Measurements from ENCODE around the gene SLC25A48.

The SLC25A48 gene

DNA sequence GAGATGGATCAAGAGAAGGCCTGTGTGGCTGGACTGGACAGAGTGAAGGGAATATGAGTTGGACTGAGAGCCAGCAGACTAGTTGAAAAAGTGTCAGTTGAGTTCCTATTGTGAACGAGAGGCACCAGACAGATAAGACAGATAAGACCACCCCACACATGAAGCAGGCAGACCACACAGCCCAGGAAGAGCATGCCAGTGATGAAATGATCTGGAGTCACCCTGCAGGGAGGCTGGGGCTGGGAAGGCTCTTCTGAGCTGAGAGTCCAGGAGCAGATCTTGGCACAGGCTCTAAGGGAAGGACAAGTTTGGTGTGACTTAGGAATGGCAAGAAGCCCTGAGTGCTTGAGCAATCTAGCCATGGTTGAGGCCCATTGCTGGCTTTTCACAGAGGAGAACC, 10.6 kb upstream of the SLC25A48 start:
- Histone ChIP-seq H3K4me1 (ENCODE audit: insufficient read depth, low read length) (no peaks in the 10 kb centered on the region), H3K36me3 (ENCODE audit: insufficient read depth, low read length) (no peaks in the 10 kb centered on the region), H3K4me3 (ENCODE audit: low read depth in 1 of 2, low read length in 2 of 2) (no peak overlapping the region), H3K9me3 (ENCODE audit: low read length) (no peaks in the 10 kb centered on the region), H3K27me3 (ENCODE audit: control insufficient read depth in 1 of 2, insufficient read depth in 2 of 2, low read length in 2 of 2) (no peaks in the 10 kb centered on the region), H3K27ac (ENCODE audit: low read depth, low read length) (no peak overlapping the region), H3K9ac (ENCODE audit: low read length) (no peak overlapping the region)

DNA sequence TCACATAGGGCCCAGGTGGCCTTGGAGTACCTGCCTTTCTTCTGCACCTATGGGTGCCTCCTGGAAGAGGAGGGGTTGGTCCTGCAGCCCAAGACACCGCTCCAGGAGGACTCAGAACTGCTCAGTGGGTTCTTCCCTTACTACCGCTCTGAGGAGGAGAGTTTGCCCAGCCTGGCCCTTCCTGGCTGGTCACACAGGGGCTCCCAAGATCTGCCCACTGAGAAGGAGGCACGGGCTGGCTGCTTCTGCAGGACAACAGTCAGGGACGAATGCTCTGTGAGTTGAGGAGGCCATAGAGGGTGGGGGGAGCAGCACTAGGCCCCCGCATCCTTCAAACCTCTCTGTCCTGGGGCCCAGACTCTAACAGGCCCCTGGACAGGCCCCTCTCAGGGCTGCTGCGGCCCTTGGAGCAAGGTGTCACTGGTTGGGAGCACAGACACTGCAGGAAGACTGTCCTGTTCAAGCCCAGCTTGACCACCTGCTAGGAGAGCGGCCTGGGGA, 9.9 kb upstream of the SLC25A48 start:
- H3K27me3 ChIP-seq (ENCODE audit: control insufficient read depth in 1 of 2, insufficient read depth in 2 of 2, low read length in 2 of 2): no peaks in the 10 kb centered on the region
- no peaks in the 10 kb centered on the region for H3K36me3 ChIP-seq (ENCODE audit: insufficient read depth, low read length)
- no peak overlapping the region for H3K9ac ChIP-seq (ENCODE audit: low read length)
- H3K4me3 ChIP-seq (ENCODE audit: low read depth in 1 of 2, low read length in 2 of 2): no peak overlapping the region
- H3K4me1 ChIP-seq (ENCODE audit: insufficient read depth, low read length): no peaks in the 10 kb centered on the region
- H3K27ac ChIP-seq (ENCODE audit: low read depth, low read length): no peak overlapping the region
- H3K9me3 ChIP-seq (ENCODE audit: low read length): no peaks in the 10 kb centered on the region

GRCh38 chr5:135825373-135826220, 8.9 kb upstream of the SLC25A48 start:
- no peaks in the 10 kb centered on the region for H3K9me3 ChIP-seq (ENCODE audit: low read length)
- no peak overlapping the region for H3K27ac ChIP-seq (ENCODE audit: low read depth, low read length)
- no peak overlapping the region for H3K9ac ChIP-seq (ENCODE audit: low read length)
- H3K4me1 ChIP-seq (ENCODE audit: insufficient read depth, low read length): no peaks in the 10 kb centered on the region
- H3K4me3 ChIP-seq (ENCODE audit: low read depth in 1 of 2, low read length in 2 of 2): no peak overlapping the region
- no peaks in the 10 kb centered on the region for H3K27me3 ChIP-seq (ENCODE audit: control insufficient read depth in 1 of 2, insufficient read depth in 2 of 2, low read length in 2 of 2)
- H3K36me3 ChIP-seq (ENCODE audit: insufficient read depth, low read length): no peaks in the 10 kb centered on the region

GRCh38 chr5:135826221-135826525, 8.3 kb upstream of the SLC25A48 start:
- Histone ChIP-seq H3K9me3 (ENCODE audit: low read length) (no peaks in the 10 kb centered on the region), H3K4me1 (ENCODE audit: insufficient read depth, low read length) (no peaks in the 10 kb centered on the region), H3K9ac (ENCODE audit: low read length) (no peak overlapping the region), H3K4me3 (ENCODE audit: low read depth in 1 of 2, low read length in 2 of 2) (no peak overlapping the region), H3K27me3 (ENCODE audit: control insufficient read depth in 1 of 2, insufficient read depth in 2 of 2, low read length in 2 of 2) (no peaks in the 10 kb centered on the region), H3K36me3 (ENCODE audit: insufficient read depth, low read length) (no peaks in the 10 kb centered on the region), H3K27ac (ENCODE audit: low read depth, low read length) (no peak overlapping the region)

- H3K27me3 ChIP-seq (ENCODE audit: control insufficient read depth in 1 of 2, insufficient read depth in 2 of 2, low read length in 2 of 2): peaks cover 0 to 6% of the 10 kb centered on the region in 2 donors
- no peaks in the 10 kb centered on the region for H3K9me3 ChIP-seq (ENCODE audit: low read length)
- H3K4me1 ChIP-seq (ENCODE audit: insufficient read depth, low read length): no peaks in the 10 kb centered on the region
- H3K9ac ChIP-seq (ENCODE audit: low read length): no peak overlapping the region
- no peak overlapping the region for H3K4me3 ChIP-seq (ENCODE audit: low read depth in 1 of 2, low read length in 2 of 2)
- H3K27ac ChIP-seq (ENCODE audit: low read depth, low read length): no peak overlapping the region
- no peaks in the 10 kb centered on the region for H3K36me3 ChIP-seq (ENCODE audit: insufficient read depth, low read length)
These were observed 7.3 kb upstream of the SLC25A48 start for GRCh38 chr5:135826994-135827671.

DNA sequence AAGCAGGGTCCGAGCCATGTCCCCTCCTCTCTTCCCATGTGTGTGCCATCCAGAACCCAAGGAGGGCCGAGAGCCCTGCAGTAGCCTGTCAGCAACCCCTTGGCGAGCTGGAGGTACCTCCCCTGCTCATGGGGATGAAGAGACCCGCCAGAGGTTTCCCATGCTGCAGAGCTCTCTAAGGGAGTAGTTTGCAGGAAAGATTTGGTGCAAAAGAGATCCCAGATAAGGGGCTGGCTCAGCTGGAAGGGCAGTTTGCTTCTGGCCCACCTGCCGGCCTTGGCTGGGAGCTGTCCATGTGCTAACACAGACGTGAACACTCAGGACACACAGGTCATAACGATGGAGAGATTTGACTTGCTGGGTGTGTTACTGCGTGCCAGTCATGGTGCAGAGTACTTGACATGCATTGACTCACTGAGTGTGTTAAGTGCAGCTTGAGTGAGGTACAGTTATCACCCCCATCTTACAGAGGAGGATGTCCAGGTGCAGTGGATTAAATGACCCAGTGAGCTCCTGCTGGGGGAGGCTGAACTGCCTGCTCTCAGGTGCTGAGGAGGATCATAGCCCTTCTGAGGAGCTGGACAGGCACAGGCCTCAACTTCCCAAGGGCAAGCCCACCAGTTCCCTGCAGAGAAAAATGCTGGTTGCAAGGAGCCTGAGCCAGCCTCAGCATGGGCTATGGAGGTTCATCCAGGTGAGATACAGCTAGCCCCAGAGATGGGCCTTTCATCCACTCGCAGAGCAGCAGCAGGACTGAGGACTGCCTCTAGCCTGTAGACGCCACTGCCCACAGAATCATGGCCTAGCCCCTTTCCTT, 6.3 kb upstream of the SLC25A48 start:
- no peaks in the 10 kb centered on the region for H3K9me3 ChIP-seq (ENCODE audit: low read length)
- H3K27me3 ChIP-seq (ENCODE audit: control insufficient read depth in 1 of 2, insufficient read depth in 2 of 2, low read length in 2 of 2): peaks cover 0 to 11% of the 10 kb centered on the region in 2 donors
- no peak overlapping the region for H3K27ac ChIP-seq (ENCODE audit: low read depth, low read length)
- H3K9ac ChIP-seq (ENCODE audit: low read length): no peak overlapping the region
- H3K36me3 ChIP-seq (ENCODE audit: insufficient read depth, low read length): no peaks in the 10 kb centered on the region
- no peak overlapping the region for H3K4me3 ChIP-seq (ENCODE audit: low read depth in 1 of 2, low read length in 2 of 2)
- no peaks in the 10 kb centered on the region for H3K4me1 ChIP-seq (ENCODE audit: insufficient read depth, low read length)

DNA sequence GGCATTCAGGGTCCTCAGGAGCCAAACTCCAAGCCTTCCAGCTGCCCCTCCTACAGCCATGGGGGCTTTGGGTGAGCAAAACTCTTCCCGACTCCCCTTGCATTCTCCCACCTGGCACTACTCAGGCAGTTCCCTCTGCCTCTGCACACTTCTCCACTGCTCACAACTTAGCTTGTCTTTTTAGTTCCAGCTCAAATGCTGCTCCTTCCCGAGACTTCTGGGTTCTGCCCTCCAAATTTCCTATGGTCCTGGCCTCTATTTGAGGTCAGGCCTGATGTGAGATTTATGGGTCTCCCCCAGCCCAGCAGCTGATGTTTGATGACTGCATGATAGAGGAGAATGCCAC, 5.7 kb upstream of the SLC25A48 start:
- no peak overlapping the region for H3K4me3 ChIP-seq (ENCODE audit: low read depth in 1 of 2, low read length in 2 of 2)
- H3K27me3 ChIP-seq (ENCODE audit: control insufficient read depth in 1 of 2, insufficient read depth in 2 of 2, low read length in 2 of 2): peaks cover 0 to 15% of the 10 kb centered on the region in 2 donors
- no peaks in the 10 kb centered on the region for H3K9me3 ChIP-seq (ENCODE audit: low read length)
- H3K9ac ChIP-seq (ENCODE audit: low read length): no peak overlapping the region
- H3K27ac ChIP-seq (ENCODE audit: low read depth, low read length): no peak overlapping the region
- H3K36me3 ChIP-seq (ENCODE audit: insufficient read depth, low read length): no peaks in the 10 kb centered on the region
- no peaks in the 10 kb centered on the region for H3K4me1 ChIP-seq (ENCODE audit: insufficient read depth, low read length)

- Histone ChIP-seq H3K9ac (ENCODE audit: low read length) (no peak overlapping the region), H3K4me3 (ENCODE audit: low read depth in 1 of 2, low read length in 2 of 2) (no peak overlapping the region), H3K9me3 (ENCODE audit: low read length) (no peaks in the 10 kb centered on the region), H3K36me3 (ENCODE audit: insufficient read depth, low read length) (no peaks in the 10 kb centered on the region), H3K27ac (ENCODE audit: low read depth, low read length) (no peak overlapping the region), H3K27me3 (ENCODE audit: control insufficient read depth in 1 of 2, insufficient read depth in 2 of 2, low read length in 2 of 2) (peaks cover 0 to 20% of the 10 kb centered on the region in 2 donors), H3K4me1 (ENCODE audit: insufficient read depth, low read length) (peaks cover 3% of the 10 kb centered on the region)
These were observed 5.3 kb upstream of the SLC25A48 start for GRCh38 chr5:135829179-135829578.

DNA sequence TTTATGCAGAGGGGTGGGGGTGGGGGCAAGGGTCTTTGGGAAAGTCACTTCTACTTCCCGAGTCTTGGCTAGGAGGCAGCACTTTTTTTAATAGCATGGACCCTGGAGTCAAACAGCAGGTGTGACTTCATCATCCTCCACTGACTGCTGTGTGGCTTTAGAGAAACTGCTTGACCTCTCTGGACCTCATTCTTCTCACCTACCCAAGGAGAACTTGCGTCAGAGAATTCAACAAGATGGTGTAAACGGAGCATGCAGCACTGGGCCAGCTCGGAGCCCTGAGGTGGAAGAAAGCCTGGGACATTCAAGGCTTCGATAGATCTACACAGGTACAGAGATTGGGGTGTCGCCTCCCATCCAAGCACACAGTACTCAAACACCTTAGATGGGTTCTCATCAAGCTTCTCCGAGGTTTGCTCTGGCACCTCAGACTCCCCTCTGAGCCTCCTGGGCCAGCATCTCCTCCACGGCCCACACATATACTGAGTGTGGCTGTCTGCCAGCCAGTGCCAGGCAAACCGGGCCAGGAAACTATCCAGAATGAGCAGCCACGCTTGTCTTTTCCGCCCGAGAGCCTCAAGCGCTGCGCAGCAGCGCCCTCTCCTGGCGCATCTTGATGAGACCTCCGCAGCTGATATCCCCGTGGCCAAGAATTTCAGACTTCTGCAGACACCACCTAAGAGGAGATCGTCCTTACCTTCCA, 4.6 kb upstream of the SLC25A48 start:
- Histone ChIP-seq H3K27me3 (ENCODE audit: control insufficient read depth in 1 of 2, insufficient read depth in 2 of 2, low read length in 2 of 2) (peaks cover 0 to 26% of the 10 kb centered on the region in 2 donors), H3K9ac (ENCODE audit: low read length) (no peak overlapping the region)

GRCh38 chr5:135830384-135830700, 4.1 kb upstream of the SLC25A48 start:
- H3K9ac ChIP-seq (ENCODE audit: low read length): no peak overlapping the region
- no peaks in the 10 kb centered on the region for H3K36me3 ChIP-seq (ENCODE audit: insufficient read depth, low read length)
- H3K27ac ChIP-seq (ENCODE audit: low read depth, low read length): no peak overlapping the region
- peaks cover 0 to 31% of the 10 kb centered on the region in 2 donors for H3K27me3 ChIP-seq (ENCODE audit: control insufficient read depth in 1 of 2, insufficient read depth in 2 of 2, low read length in 2 of 2)
- no peak overlapping the region for H3K4me3 ChIP-seq (ENCODE audit: low read depth in 1 of 2, low read length in 2 of 2)
- no peaks in the 10 kb centered on the region for H3K9me3 ChIP-seq (ENCODE audit: low read length)
- H3K4me1 ChIP-seq (ENCODE audit: insufficient read depth, low read length): peaks cover 12% of the 10 kb centered on the region

More for the DNA sequence above, 4.6 kb upstream of the SLC25A48 start:
- H3K4me1 ChIP-seq (ENCODE audit: insufficient read depth, low read length): peaks cover 10% of the 10 kb centered on the region
- no peak overlapping the region for H3K27ac ChIP-seq (ENCODE audit: low read depth, low read length)
- no peak overlapping the region for H3K4me3 ChIP-seq (ENCODE audit: low read depth in 1 of 2, low read length in 2 of 2)
- no peaks in the 10 kb centered on the region for H3K9me3 ChIP-seq (ENCODE audit: low read length)
- no peaks in the 10 kb centered on the region for H3K36me3 ChIP-seq (ENCODE audit: insufficient read depth, low read length)

DNA sequence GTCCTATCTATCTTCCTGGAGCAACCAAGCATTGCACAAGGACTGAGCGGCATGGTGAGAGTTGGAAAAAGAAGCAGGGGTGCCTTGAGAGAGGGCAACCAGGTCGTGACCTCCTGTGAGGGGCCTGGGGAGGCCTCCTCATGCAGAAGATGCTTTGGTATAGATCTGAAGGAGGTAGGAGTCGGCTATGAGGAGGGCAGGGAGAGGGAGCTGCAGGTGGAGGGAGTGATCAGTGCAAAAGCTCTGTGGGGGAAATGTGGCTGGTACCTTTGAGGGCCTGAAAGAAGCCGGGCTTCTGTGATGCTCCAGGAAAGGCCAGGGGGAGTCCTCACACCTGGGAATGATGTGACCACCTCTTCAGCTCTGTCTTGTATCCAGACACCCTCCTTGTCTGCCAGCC, 3.6 kb upstream of the SLC25A48 start:
- no peak overlapping the region for H3K4me3 ChIP-seq (ENCODE audit: low read depth in 1 of 2, low read length in 2 of 2)
- H3K27me3 ChIP-seq (ENCODE audit: control insufficient read depth in 1 of 2, insufficient read depth in 2 of 2, low read length in 2 of 2): peaks cover 0 to 37% of the 10 kb centered on the region in 2 donors
- H3K4me1 ChIP-seq (ENCODE audit: insufficient read depth, low read length): peaks cover 12% of the 10 kb centered on the region
- no peaks in the 10 kb centered on the region for H3K9me3 ChIP-seq (ENCODE audit: low read length)
- H3K9ac ChIP-seq (ENCODE audit: low read length): no peak overlapping the region
- H3K27ac ChIP-seq (ENCODE audit: low read depth, low read length): no peak overlapping the region
- no peaks in the 10 kb centered on the region for H3K36me3 ChIP-seq (ENCODE audit: insufficient read depth, low read length)

Measured in muscle layer of colon (tissue), 2 donors.